ENCODE measurements around the gene TP53I13. TPM values are rescaled to one million over a fixed set of nuclear protein-coding genes. Genes with fewer than 3 reads are reported as not detected.

TP53I13 gene
- total RNA-seq, 4 donors from 2014 or later = 47.8 to 144 (median 87.7) TPM

DNA sequence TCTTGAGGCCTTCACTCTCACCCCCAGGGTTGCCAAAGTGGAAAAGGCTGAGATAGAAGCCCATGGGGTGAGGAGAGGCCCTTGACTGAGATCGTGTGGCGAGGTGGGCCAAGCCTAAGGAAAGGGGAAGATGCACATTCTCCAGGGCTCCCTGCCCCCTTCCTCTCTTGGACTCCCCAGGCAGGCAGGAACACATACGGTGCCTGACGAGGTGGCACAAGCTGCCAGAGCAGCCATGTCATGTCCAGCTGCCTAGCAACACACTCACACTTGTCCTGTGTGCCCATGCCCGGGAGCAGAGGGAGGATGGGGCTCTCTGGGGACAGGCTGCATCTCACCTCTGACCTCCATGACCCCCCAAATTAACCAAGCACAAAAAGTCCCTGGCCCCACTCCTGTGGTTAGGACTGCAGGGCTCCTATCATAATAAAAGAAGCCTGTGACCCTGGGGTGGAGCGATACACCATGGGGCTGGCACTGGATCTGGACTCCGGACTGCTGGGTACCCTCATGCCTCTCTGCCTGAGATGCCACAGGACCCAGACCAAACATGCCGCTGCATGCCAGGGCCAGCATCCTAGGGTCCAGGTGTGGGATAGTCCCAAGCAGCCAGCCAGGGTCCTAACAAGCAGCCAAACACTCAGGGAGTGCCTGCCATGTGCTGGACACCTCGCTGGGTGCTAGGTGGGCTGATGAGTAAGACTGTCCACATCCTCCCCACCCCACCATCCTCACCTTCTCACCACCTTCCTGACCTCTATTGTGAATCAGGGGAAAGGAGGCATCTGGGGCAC is 18.4 kb downstream of the TP53I13 start:
- WGBS, 2 donors (ENCODE audit: low coverage in 1 of 2) = 79% methylated on average over 9 of the region's 9 CpGs; no CpG with 5 or more reads in 1 of the 2 donors
- in situ Hi-C loops (cut with MboI; ENCODE audit: low pct_ligation_motif_present in 1 of 4, low pct_unique_long_range_greater_than_20kb in 1 of 4, low sequenced_read_pairs in 3 of 4) = no loop called here

DNA sequence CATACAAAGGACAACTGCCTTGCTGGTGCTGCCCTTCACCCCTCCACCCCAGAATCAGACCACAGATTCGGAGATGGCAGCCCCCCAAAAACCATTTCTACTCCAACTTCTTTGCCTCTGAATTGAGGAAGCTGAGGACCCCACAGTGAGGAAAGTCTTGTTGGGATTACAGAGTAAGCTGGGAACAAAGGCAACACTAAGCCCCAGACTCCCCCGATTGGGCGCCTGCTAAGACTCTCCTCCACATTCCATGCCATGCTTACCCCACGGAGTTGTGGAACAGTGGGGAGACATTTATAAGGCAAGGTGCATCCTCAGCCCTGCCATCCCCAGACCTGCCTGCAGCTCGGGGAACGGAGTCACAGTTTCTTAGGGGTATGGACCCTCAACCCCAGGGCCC is 19.1 kb downstream of the TP53I13 start:
- H3K4me3 ChIP-seq = peak overlapping the region in 2 of 4 donors; percentile 69 to 86
- no peak for DNase-seq
- H3K27ac ChIP-seq = peak overlapping the region; percentile 82 to 93 (median 88)
- no peaks in the 10 kb centered on the region for H3K36me3 ChIP-seq
- in situ Hi-C loops (cut with MboI; ENCODE audit: low pct_ligation_motif_present in 1 of 4, low pct_unique_long_range_greater_than_20kb in 1 of 4, low sequenced_read_pairs in 3 of 4) (no loop called here), intact Hi-C loops (cut with DNase I; ENCODE audit: low total_unique reads) (no loop called here)
- H3K27me3 ChIP-seq = no peaks in the 10 kb centered on the region
- WGBS, 2 donors (ENCODE audit: low coverage in 1 of 2) = 85% methylated on average over 6 of the region's 6 CpGs; no CpG with 5 or more reads in 1 of the 2 donors
- H3K9me3 ChIP-seq = no peaks in the 10 kb centered on the region
- no peak for TF ChIP-seq CTCF (IDR thresholded peaks at IDR 0.05)
- H3K4me1 ChIP-seq = peaks cover 35 to 52% (median 46%) of the 10 kb centered on the region in 4 donors

More for the DNA sequence above, 18.4 kb downstream of the TP53I13 start:
- no peak for DNase-seq
- Histone ChIP-seq H3K36me3 (no peaks in the 10 kb centered on the region), H3K27ac (peak overlapping the region in 1 of 4 donors; percentile 93), H3K4me1 (peaks cover 28 to 45% (median 39%) of the 10 kb centered on the region in 4 donors), H3K4me3 (no peak overlapping the region), H3K27me3 (no peaks in the 10 kb centered on the region), H3K9me3 (no peaks in the 10 kb centered on the region)
- TF ChIP-seq POLR2A (IDR thresholded peaks at IDR 0.05) (no peak), EP300 (IDR thresholded peaks at IDR 0.05; ENCODE audit: low read depth) (no peak), CTCF (IDR thresholded peaks at IDR 0.05) (no peak), POLR2AphosphoS5 (IDR thresholded peaks at IDR 0.05) (no peak)
- intact Hi-C loops (cut with DNase I; ENCODE audit: low total_unique reads) = no loop called here

GRCh38 chr17:29588017-29588561 is 19.6 kb downstream of the TP53I13 start:
- peak overlapping the region; percentile 69 to 87 (median 84) for H3K4me3 ChIP-seq
- H3K27me3 ChIP-seq = no peaks in the 10 kb centered on the region
- 34% methylated on average over 8 of the region's 8 CpGs; no CpG with 5 or more reads in 1 of the 2 donors for WGBS, 2 donors (ENCODE audit: low coverage in 1 of 2)
- H3K4me1 ChIP-seq = peaks cover 37 to 56% (median 50%) of the 10 kb centered on the region in 4 donors
- peak overlapping the region; percentile 82 to 93 (median 88) for H3K27ac ChIP-seq
- no peaks in the 10 kb centered on the region for H3K36me3 ChIP-seq
- no peak for TF ChIP-seq POLR2AphosphoS5 (IDR thresholded peaks at IDR 0.05)
- TF ChIP-seq POLR2A (IDR thresholded peaks at IDR 0.05) = no peak
- no peak for TF ChIP-seq EP300 (IDR thresholded peaks at IDR 0.05; ENCODE audit: low read depth)
- no peak for DNase-seq
- H3K9me3 ChIP-seq = no peaks in the 10 kb centered on the region
- intact Hi-C loops (cut with DNase I; ENCODE audit: low total_unique reads) (no loop called here), in situ Hi-C loops (cut with MboI; ENCODE audit: low pct_ligation_motif_present in 1 of 4, low pct_unique_long_range_greater_than_20kb in 1 of 4, low sequenced_read_pairs in 3 of 4) (no loop called here)

- WGBS, 2 donors (ENCODE audit: low coverage in 1 of 2) = 2% methylated on average over 29 of the region's 72 CpGs; no CpG with 5 or more reads in 1 of the 2 donors
- peaks cover 37 to 58% (median 52%) of the 10 kb centered on the region in 4 donors for H3K4me1 ChIP-seq
- DNase-seq = peak; percentile 43
These were observed 20.3 kb downstream of the TP53I13 start for GRCh38 chr17:29588562-29589411.

More at GRCh38 chr17:29588562-29589411, 20.3 kb downstream of the TP53I13 start:
- TF ChIP-seq POLR2AphosphoS5 (IDR thresholded peaks at IDR 0.05) (no peak), EP300 (IDR thresholded peaks at IDR 0.05; ENCODE audit: low read depth) (no peak), POLR2A (IDR thresholded peaks at IDR 0.05) (no peak), CTCF (IDR thresholded peaks at IDR 0.05) (peak in 1 of 5 experiments; percentile 27)
- peak overlapping the region; percentile 69 to 87 (median 84) for H3K4me3 ChIP-seq
- H3K27ac ChIP-seq = peak overlapping the region; percentile 82 to 93 (median 88)
- no peaks in the 10 kb centered on the region for H3K36me3 ChIP-seq
- in situ Hi-C loops (cut with MboI; ENCODE audit: low pct_ligation_motif_present in 1 of 4, low pct_unique_long_range_greater_than_20kb in 1 of 4, low sequenced_read_pairs in 3 of 4) (no loop called here), intact Hi-C loops (cut with DNase I; ENCODE audit: low total_unique reads) (no loop called here)
- H3K9me3 ChIP-seq = no peaks in the 10 kb centered on the region
- no peaks in the 10 kb centered on the region for H3K27me3 ChIP-seq

Data from transverse colon (tissue), 4 donors.